B cell (primary cell): ENCODE data around the gene GMIP.

Experiments
- CTCF ChIP-seq: fragments of 200-600 bp; IDR thresholded peaks from one replicate; pipeline ENCODE4 v1.8.0; 2022; ENCODE audit warnings: antibody characterized with exemption, mild to moderate bottlenecking
- EZH2 ChIP-seq: IDR thresholded peaks from 2 replicates; pipeline ENCODE4 v1.6.1; 2012; ENCODE audit warnings: borderline replicate concordance, low read depth, mild to moderate bottlenecking, moderate library complexity, low read length; ENCODE audit not compliant: insufficient read depth, poor library complexity, severe bottlenecking

DNA sequence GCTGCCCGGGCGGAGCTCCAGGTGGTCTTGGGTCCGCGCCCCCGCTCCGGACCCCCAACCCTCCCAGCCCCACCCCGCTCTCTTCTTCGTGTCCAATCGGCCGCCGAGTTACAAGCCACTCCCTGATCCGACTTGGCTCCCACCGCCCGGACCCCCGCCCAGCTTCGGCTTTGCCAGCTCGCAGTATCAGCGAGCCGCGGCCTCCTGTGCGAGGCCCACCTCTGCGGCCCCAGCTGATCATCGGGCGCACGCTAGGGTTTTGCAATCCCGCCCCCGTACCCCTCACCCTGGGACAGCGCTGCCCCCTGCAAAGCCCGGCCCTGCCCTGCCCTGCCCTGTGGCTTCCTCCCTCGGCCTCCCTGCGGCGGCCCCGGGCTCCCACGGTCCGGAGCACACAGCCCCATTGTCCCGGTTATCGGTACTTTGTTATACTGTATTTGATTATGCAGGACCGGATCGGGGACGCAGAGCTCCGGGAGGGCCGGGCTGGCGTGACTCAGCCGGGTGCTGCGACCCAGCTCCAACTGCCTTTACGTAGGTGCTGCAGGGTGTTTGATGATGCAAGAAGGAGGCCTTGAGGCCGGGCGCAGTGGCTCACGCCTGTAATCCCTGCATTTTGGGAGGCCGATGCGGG is 14.8 kb downstream of the GMIP start:
- TF ChIP-seq CTCF (no peak), EZH2 (no peak)
